CD4-positive, alpha-beta T cell treated with Interleukin-6 at 100 ng/mL for 8 hours (primary cell): ENCODE measurements around the gene KCNK13.
"Not testable (repeated sequence)": the region's sequence is repeated elsewhere in the genome, so short reads cannot be mapped to it uniquely, and the experiment has no call there.

Source experiments
- DNase-seq: peaks from one replicate; pipeline ENCODE4 v3.0.0-alpha.2; 2020; ENCODE audit warnings: mixed read lengths, low spot score

Gene KCNK13

DNA sequence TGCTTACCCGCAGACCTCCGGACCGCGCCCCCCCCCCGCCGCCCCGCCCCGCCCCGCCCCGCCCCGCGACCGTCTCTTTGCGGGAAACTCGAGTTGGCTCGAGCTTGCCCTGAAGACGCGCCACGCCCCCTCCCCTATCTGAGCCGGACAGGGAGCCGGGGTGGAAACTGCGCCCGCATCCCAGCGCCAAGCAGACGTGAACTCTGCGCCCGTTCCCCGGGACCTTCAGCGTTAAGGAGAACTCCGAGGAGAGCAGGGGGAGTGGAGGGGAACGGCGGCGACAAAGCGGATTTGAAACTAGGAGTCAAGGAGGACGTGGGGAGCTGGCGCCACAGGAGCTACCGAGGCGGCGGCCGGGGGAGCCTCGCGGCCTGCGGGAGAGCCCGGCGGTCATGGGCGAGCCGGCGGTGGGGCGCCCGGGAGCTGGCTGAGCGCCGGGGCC is at the start of gene KCNK13:
TSS of gene KCNK13 (plus strand) at position 310 of the 442 bp plus-strand sequence. CDS start 212 bp downstream, outside the sequence.
- DNase-seq: no peak

DNA sequence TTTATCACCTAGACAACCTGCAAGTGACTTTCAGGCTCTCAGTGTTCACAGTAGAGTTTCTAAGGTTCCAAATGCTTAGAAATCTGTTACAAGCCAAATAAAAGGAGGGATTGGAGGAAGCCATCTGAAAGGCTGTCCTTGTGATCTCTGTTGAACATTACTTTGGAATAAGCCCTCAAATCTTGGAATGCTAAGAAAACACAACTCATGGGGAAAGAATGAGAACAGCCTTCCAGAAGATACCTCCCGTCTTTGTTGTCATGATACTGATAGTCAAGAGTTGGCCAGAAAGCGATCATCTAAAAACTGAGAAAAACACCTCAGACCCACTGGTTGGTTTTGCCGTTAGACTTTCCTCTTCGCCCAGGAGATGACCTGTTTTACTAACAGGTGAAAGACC is 44.4 kb upstream of the KCNK13 start:
- DNase-seq: no peak

DNA sequence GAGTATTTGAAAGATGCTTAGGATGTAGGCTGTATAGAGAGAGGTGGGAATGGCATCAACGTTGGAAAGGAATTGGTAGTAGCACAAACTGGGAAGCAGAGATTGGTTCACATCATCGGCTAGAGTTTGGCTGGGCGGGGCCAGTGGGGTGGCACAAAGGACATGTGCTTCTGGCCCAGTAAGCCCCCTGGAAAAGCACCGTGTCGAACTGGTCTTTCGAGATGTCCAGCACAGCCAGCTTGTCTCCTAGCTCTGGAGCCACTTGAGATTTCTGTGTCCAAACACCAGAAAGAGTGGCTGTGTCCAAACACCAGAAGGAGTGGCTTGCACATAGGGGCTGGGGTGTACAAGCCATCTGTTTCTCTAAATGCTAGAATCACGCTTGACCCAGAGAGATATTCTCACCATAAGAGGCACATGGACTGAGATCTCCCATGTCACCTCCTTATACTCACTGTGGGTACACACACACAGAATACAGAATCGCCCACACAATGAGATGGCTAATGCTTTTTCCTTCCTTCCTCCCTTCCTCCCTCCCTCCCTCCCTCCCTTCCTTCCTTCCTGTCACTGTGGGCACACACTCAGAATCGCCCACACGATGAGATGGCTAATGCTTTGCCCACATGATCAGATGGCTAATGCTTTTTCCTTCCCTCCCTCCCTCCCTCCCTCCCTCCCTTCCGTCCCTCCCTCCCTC is 41.8 kb upstream of the KCNK13 start:
- DNase-seq: no peak

DNA sequence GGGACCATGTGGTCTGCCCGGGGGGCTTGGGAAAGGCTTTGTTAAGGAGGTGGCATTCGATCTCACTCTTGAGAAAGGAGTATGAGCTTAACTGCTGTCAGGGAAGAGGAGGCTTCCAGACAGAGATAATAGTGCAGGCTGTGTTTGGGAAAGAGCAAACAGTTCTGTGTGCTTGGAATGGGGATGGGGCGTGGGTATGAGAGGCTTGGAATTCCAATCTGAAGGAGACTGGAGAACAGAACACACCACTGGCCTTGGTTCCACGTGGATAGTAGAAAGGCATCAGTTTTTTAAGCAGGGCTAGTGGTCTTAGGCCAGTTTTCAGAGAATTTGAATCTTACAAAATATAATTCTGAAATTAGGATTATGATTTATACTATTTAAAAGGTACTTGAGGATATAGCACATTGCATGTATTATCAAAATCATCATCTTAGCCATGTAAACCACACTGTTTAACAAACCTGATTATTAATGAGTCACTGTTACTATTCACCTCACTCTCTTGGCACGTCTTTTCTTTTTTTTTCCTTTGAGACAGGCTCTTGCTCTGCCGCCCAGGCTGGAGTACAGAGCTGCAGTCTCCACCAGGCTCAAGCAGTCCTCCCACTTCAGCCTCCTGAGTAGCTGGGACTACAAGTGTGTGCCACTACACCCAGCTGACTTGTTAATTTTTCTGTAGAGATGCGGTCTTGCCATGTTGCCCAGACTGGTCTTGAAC is 38.5 kb upstream of the KCNK13 start:
- no peak for DNase-seq

DNA sequence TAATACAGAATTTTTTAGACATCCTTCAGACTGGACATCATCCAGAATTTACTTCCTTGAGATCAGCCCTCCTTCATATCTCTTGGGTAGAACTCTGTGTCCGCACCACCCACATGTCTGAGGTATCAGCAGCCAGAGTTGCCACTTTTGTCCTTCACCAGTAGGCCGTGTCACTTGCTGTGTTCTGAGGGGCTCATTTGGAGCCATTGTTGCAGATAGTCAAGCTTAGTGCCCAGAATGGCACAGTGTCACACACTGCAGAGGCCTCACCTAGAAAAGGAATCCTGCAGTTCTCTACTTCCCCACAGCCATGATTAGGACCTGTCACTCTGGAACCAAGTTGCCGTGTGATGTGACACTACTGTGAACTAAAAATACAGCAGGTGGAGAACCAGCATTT is 36.9 kb upstream of the KCNK13 start:
- no peak for DNase-seq

DNA sequence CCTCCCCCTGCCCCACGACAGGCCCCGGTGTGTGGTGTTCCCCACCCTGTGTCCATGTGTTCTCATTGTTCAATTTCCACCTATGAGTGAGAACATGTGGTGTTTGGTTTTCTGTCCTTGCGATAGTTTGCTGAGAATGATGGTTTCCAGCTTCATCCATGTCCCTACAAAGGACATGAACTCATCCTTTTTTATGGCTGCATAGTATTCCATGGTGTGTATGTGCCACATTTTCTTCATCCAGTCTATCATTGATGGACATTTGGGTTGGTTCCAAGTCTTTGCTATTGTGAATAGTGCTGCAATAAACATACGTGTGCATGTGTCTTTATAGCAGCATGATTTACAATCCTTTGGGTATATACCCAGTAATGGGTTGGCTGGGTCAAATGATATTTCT is 35.2 kb upstream of the KCNK13 start:
- not testable (repeated sequence) for DNase-seq

DNA sequence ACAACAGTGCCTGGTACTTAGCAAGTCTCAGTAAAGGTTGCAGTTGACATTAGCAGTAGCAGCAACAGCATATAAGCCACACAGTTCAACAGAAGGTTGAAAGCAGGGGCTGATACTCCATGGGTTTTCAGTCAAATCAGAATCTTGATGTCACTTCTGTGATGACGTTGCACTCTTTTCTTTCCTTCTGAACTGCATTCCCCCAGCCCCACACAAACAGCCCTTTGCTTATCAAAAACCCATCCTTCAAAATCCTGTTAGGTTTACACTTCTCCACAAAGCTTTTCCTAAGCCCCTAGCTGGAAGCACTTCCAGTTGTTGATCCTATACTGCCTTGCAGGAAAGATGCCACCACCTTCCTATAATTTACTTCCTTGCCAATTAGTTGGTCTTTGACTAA is 34.0 kb upstream of the KCNK13 start:
- DNase-seq: no peak

DNA sequence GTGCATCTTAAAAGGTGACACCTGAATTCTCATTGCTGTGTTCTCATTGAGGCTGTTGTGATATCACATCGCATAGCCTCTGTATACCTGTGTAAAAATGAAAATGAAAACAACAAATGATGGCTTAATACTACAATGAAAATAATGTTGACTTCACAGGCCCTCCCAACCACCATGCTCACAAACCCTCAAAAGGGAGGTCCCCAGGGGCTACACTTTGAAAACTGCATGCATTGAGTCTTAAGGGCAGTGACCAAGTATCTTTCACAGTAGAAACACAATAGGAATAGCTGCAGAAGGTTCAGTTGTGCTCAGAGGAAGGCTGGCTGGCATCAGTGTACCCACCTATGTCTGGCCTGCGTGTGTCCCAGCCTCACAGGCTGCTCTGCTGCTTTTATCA is 27.6 kb upstream of the KCNK13 start:
- no peak for DNase-seq

DNA sequence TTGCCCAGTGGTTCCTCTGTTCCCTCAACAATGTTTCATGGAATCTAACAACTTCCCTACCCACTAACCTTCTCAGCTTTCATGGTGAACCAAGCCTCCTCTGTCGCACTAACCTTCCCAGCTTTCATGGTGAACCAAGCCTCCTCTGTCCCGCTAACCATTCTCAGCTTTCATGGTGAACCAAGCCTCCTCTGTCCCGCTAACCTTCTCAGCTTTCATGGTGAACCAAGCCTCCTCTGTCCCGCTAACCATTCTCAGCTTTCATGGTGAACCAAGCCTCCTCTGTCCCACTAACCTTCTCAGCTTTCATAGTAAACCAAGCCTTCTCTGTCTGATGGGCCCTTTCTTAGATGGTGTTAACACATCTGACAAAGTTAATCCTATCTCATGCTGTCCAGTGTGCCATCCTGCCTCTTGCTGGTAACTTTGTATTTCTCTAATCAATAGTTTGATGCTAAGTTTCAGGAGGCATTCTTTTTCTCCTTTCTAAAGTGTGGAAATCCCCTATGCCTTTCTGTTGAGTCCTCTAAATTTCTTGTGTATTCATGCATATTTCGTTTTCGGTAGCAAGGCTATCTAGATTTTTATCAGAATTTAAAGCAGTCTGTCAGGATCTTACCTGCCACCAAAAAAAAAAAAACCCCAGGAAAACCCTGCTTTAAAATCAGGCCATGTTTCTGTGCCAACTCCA is 26.8 kb upstream of the KCNK13 start:
- DNase-seq: no peak

DNA sequence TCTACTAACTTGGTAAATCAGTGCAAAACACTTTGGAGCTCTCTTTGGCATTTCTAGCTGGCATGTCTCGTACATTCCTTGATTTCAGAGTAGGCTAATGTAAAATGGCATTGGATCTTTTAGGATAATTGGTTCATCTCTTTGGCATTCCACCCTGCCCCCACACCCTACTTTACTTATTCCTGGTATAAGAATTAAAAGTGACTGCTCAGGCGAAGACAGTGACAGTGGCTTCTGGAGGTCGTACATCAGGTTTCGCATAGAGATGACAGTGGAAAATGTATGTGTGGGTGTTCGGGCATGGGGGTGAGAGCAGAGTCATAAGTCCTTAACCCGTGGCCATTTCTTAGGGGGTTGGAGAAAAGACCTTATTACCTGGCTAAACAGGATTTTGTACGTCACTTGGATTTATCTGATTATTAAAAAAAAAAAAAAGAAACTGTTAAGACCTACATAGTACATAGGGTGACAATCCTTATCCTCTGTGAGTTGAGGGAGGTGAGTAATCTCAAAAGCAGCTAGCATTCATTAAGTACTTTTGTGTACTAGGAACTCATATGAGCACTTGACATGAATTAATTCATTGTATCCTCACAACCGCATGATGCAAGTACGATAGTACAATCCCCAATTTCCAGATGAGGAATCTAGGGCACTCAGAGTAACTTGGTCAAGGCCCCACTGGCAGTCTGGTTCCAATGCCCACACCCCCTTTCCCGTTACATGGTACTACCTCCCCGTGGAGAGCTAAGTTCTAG is 22.4 kb upstream of the KCNK13 start:
- DNase-seq: no peak

DNA sequence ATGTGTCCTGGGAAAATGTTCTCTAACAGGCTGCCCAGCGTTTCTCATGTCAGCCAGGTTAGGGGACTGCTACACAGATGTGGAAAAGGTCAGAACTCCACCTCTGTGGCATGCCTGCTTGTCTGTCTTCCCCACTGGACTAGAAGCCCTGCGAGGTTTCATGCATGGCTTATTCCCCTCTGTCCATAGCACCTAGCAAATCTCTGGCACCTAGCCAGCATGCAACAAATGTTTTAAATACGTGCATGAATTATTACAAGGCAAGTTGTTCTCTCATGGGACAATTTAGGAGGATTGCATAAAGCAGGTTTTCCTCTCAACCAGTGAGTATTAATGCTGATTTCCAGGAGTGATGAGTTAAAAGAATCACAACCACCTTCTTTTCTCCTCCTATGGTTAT is 21.4 kb upstream of the KCNK13 start:
- no peak for DNase-seq

DNA sequence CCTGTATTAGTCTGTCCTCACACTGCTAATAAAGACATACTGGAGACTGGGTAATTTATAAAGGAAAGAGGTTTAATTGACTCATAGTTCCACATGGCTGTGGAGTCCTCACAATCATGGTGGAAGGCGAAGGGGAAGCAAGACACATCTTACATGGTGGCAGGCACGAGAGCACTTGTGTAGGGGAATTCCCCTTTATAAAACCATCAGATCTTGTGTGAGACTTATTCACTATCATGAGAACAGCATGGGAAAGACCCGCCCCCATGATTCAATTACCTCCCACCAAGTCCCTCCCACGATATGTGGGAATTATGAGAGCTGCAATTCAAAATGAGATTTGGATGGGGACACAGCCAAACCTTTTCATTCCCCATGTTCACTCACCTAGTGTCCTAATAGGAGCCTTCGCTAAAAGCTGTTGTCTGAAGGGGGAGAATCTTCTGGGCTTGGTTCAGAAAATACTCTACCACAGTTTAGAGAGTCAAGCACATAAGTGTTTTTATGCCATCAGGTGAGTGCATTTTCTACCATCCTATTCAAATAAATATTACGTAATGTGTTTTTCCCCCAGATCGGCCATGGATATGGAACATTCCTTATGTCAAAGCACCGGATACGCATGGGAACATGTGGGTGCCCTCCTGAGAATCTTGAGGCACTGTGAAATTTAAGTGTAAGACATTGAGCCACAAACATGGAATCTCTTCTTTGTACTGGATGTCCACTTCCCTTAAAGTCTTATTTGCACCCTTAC is 19.1 kb upstream of the KCNK13 start:
- no peak for DNase-seq

DNA sequence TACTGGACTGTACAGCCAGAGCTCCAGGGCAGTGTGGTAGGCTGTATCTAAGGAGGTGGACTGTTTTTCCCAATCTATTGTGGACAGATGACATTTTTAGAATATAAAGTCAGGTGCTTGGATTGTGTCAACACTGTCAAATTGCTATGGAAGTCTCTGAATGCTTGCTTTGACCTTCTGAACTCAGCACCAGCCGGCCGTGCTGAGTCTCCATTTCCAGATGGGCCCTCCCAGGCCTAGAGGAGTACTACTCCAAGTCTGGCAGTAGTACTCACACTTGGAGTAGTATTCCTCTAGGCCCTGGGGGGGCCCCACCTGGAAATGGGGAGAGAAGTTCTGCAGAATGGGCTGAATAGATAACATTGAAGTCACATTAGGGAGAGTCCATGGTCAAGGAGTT is 16.2 kb upstream of the KCNK13 start:
- DNase-seq: no peak

DNA sequence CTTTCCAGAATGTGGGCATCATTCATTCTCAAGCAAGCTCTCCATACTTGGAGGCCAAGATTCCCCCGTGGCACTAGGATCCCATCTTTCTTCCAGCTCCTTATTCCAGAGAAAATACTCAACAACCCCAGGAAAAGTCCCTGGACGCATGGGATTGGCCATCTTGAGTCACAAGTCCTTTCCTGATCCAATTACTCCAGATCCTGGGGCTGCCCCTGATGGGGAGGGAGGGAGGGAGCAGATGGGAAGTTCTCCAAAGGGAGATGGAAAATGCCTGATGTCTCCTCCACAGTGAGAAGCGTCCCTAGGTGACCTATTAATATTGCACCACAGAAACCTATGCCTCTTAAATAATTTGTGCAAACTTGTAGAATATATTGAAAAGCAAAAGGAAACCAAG is 12.4 kb upstream of the KCNK13 start:
- no peak for DNase-seq

DNA sequence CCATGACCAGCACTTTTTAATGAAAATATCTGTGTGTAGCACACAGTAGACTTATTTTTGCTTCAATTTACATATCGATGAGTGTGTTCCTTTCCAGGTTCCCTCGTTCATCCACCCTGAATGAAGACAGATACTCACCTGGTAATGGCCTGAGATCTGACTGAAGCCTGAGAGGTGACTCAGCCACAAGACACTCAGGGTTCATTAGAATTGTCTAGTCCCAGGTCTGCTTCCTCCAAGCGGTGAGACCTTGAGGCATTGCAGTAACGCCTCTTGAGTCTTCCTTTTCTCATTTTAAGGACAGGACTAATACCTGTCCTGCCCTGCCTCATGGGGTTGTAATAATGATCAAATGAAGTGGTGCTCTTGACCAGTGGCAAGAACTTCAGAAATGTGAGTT is 11.5 kb upstream of the KCNK13 start:
- no peak for DNase-seq

DNA sequence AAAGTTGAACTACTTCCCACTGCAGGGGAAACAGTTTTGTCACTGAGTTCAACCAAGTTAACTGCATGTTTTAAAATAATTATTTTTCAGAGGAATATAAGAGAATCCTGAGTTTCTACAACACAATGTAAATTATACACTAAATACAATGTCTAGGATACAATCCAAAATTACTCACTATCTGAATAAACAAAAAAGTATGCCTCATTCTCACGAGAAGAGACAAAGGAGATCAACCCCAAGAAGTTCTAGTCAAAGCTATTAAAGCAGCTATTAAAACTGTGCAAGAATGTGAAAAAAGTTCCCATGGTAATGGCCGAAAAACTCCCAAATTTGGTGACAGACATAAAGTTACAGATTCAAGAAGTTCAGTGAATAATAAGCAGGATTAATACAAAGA is 8.8 kb upstream of the KCNK13 start:
- no peak for DNase-seq

DNA sequence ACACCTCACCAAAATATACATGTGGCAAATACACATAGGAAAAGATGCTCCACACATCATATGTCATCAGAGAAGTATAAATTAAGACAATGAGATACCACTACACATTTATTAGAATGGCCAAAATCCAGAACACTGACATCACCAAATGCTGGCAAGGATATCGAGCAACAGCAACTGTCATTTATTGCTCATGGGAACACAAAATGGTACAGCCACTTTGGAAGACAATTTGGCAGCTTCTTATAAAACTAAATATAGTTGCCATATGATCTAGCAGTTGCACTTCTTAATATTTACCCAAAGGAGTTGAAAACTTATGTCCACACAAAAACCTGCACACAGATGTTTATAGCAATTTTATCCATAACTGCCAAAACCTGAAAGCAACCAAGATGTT is 7.0 kb upstream of the KCNK13 start:
- no peak for DNase-seq

DNA sequence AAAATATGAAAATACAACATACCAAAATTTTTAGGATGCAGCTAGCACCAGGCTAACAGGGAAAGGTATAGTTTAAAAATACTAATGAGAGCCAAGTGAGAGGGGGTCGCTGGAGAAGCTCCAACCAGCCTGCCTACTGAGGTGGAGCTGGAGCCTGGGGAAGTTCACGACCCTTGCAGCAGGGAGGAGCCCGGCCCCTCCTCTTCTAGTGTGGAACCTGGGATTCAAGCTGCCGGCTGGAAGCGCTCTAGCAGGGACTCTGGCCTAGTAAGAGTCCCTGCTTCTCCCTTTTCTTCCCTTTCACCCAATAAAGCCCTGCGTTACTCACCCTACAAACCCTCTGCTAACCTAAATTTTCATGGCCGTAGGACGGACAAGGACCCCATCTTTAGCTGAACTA is 5.0 kb upstream of the KCNK13 start:
- no peak for DNase-seq

DNA sequence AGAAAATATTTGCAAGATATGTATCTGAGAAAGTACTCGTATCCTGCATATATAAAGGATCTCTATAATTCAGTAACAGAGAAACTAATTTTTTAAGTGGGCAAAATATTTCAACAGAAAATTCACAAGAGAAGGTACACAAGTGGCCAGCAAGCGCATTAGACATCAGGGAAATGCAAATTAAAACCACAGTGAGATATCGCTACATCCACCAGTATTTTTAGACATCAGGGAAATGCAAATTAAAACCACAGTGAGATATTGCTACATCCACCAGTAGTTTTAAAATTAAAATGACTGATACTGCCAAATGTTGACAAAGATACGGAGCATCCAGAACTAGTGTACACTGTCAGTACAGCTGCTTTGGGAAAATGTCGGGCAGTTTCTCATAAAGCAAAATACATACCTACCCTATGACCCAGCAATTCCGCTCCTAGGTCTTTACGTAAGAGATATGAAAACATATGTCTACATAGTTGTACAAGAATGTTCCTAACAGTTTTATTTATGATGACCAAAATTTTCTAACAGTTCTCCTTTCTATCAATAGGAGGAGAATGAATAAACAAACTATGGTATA is 2.8 kb upstream of the KCNK13 start:
- DNase-seq: no peak

DNA sequence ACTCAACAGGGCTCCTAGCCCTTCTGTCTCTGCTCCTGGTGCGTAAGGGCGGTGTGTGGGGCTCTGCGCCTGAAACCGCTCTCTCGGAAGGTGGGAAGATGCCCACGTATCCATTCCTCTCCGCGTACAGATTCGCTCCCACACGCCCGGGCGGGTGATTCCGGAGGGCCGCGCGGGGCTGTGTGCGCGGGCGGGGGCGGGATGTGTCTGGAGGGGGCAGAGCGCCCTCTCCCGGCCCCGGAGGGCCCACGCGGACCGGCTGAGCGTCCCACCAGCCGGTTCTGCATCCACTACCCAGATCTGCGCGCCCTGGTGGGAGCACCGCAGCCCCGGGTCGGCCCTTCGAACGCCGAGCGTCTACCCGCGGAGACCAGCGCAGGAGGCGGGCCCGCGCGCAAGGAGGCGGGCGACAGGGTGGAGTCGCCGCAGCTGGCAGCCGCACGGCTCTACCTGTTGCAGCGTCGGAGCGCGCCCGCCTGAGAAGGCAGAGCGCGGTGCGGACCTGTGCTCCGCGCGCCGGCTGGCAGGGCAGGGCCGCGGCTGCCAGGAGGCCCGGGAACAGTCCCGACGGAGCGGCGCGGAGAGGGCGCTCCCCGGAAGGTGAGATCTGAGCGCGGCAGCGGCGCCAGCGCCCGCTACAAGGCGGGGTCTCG is 1.4 kb upstream of the KCNK13 start:
- no peak for DNase-seq
